Tibial nerve (tissue), 3 donors: ENCODE results near the gene HBB.

Experiments
- POLR2A ChIP-seq, 2 donors: fragments of 450-650 bp; IDR thresholded peaks; one replicate each; pipeline ENCODE4 v1.6.1; 2017; ENCODE audit warnings: antibody characterized with exemption in 2 of 2, mild to moderate bottlenecking in 2 of 2, moderate library complexity in 2 of 2
- TF ChIP-seq, protein P1 (sequence below), 5 experiments: fragments of 200-600 bp in 3 of 5; fragments of 450-650 bp in 2 of 5; sonication (generic) in 3 of 5; IDR thresholded peaks; one replicate each; pipeline ENCODE4 v1.5.1; 2016 to 2019; ENCODE audit warnings: antibody characterized with exemption in 5 of 5, mild to moderate bottlenecking in 3 of 5, moderate library complexity in 2 of 5

DNA sequence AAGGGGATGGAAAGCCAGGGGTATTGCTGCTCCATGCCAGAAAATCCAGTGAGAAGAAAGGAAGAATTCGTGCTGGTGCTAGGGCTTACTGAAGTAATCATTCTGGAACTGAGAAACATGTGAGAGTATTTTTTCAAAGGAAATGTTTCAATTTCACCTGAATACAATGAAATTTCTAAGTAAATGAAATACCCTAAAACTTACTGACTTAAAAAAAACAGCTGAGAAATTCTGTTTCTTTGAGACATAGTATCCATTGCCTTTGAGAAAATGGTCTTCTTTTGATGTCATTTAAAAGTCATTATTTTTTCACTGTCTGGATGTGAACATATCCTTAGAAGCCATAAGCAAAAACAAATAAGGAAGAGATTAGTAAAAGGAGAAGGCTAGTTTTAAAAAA is 26.3 kb downstream of the HBB start, which contains the start of gene OR51V1:
- TF ChIP-seq, protein P1, sequence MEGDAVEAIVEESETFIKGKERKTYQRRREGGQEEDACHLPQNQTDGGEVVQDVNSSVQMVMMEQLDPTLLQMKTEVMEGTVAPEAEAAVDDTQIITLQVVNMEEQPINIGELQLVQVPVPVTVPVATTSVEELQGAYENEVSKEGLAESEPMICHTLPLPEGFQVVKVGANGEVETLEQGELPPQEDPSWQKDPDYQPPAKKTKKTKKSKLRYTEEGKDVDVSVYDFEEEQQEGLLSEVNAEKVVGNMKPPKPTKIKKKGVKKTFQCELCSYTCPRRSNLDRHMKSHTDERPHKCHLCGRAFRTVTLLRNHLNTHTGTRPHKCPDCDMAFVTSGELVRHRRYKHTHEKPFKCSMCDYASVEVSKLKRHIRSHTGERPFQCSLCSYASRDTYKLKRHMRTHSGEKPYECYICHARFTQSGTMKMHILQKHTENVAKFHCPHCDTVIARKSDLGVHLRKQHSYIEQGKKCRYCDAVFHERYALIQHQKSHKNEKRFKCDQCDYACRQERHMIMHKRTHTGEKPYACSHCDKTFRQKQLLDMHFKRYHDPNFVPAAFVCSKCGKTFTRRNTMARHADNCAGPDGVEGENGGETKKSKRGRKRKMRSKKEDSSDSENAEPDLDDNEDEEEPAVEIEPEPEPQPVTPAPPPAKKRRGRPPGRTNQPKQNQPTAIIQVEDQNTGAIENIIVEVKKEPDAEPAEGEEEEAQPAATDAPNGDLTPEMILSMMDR (IDR thresholded peaks at IDR 0.05), result no peak
- no peak for TF ChIP-seq POLR2A (IDR thresholded peaks at IDR 0.05)
